Left ventricle myocardium inferior (tissue), 1 donor: Measurements from ENCODE around the gene LCOR. TPM values are rescaled to one million over a fixed set of nuclear protein-coding genes. Genes with fewer than 3 reads are reported as not detected.
A peak's percentile ranks its signal among the peaks of the same experiment; 100 is the strongest.

Experiments used
- DNase-seq: peaks from one replicate; pipeline ENCODE4 v3.0.0-alpha.2; 2020
- H3K27ac ChIP-seq: fragments of 200-600 bp; replicated peaks from 2 replicates; pipeline ENCODE4 v1.8.0; 2021
- H3K27me3 ChIP-seq: fragments of 200-600 bp; 2 replicates; pipeline ENCODE4 v1.8.0; 2021; ENCODE audit warnings: low read depth
- H3K36me3 ChIP-seq: fragments of 200-600 bp; 2 replicates; pipeline ENCODE4 v1.8.0; 2021
- H3K4me1 ChIP-seq: fragments of 200-600 bp; 2 replicates; pipeline ENCODE4 v1.8.0; 2021
- H3K4me3 ChIP-seq: fragments of 200-600 bp; 2 replicates; pipeline ENCODE4 v1.8.0; 2021; ENCODE audit warnings: mild to moderate bottlenecking, moderate library complexity
- H3K9me3 ChIP-seq: fragments of 200-600 bp; replicated peaks from 2 replicates; pipeline ENCODE4 v1.8.0; 2021
- CTCF ChIP-seq: fragments of 200-600 bp; IDR thresholded peaks from 2 replicates; pipeline ENCODE4 v1.8.0; 2021; ENCODE audit warnings: antibody characterized with exemption, mild to moderate bottlenecking, borderline replicate concordance
- intact Hi-C: fragments of 100-400 bp; cut with micrococcal nuclease; formaldehyde crosslinking; loops from one replicate; pipeline ENCODE4 v1.11.0; 2022
- total RNA-seq: library from RNA; stranded (reverse); fragmentation: NEBNext Ultra II Directional; extraction: Animal tissue kit (Norgen Biotek cat#: 25700); gene quantifications from one replicate; pipeline ENCODE4 v1.2.1, GENCODE V29; 2021
- donor health status: DM: no; HTN: yes; CAD: no; lungs with severe emphysema.

LCOR gene
- total RNA-seq, 1 donor from 2014 or later, result 18.9 TPM

- peaks cover 59% of the 10 kb centered on the region for H3K4me1 ChIP-seq
- no peaks in the 10 kb centered on the region for H3K27me3 ChIP-seq
- no peak for DNase-seq
- intact Hi-C loops, result no loop called here
- H3K9me3 ChIP-seq, result no peaks in the 10 kb centered on the region
- no peak for TF ChIP-seq CTCF
- peaks cover 13% of the 10 kb centered on the region for H3K36me3 ChIP-seq
- no peak overlapping the region for H3K4me3 ChIP-seq
- H3K27ac ChIP-seq, result no peak overlapping the region
Measured at GRCh38 chr10:96904648-96905047, 72.5 kb downstream of the LCOR start.

- H3K27me3 ChIP-seq, result no peaks in the 10 kb centered on the region
- no peaks in the 10 kb centered on the region for H3K9me3 ChIP-seq
- peaks cover 9% of the 10 kb centered on the region for H3K36me3 ChIP-seq
- H3K27ac ChIP-seq, result no peak overlapping the region
- DNase-seq, result no peak
- peaks cover 74% of the 10 kb centered on the region for H3K4me1 ChIP-seq
- H3K4me3 ChIP-seq, result no peak overlapping the region
- no peak for TF ChIP-seq CTCF
- intact Hi-C loops, result no loop called here
Measured at GRCh38 chr10:96906864-96907263, 74.8 kb downstream of the LCOR start.

- no peak overlapping the region for H3K4me3 ChIP-seq
- H3K27ac ChIP-seq, result no peak overlapping the region
- H3K27me3 ChIP-seq, result no peaks in the 10 kb centered on the region
- intact Hi-C loops, result no loop called here
- no peak for DNase-seq
- H3K36me3 ChIP-seq, result peaks cover 25% of the 10 kb centered on the region
- H3K4me1 ChIP-seq, result peaks cover 56% of the 10 kb centered on the region
- no peaks in the 10 kb centered on the region for H3K9me3 ChIP-seq
- peak; percentile 72 for TF ChIP-seq CTCF
Measured at GRCh38 chr10:96910488-96911395, 78.6 kb downstream of the LCOR start.

- Histone ChIP-seq H3K36me3 (peaks cover 29% of the 10 kb centered on the region), H3K4me3 (no peak overlapping the region), H3K9me3 (no peaks in the 10 kb centered on the region), H3K4me1 (peaks cover 46% of the 10 kb centered on the region), H3K27ac (no peak overlapping the region), H3K27me3 (no peaks in the 10 kb centered on the region)
- no peak for TF ChIP-seq CTCF
- no peak for DNase-seq
- intact Hi-C loops, result no loop called here
Measured at GRCh38 chr10:96912405-96912804, 80.3 kb downstream of the LCOR start.

GRCh38 chr10:96913906-96914305, 81.8 kb downstream of the LCOR start:
- Histone ChIP-seq H3K4me3 (no peak overlapping the region), H3K27me3 (no peaks in the 10 kb centered on the region), H3K36me3 (peaks cover 20% of the 10 kb centered on the region), H3K9me3 (no peaks in the 10 kb centered on the region), H3K4me1 (peaks cover 58% of the 10 kb centered on the region), H3K27ac (peak overlapping the region; percentile 38)
- intact Hi-C loops, result no loop called here
- DNase-seq, result no peak
- TF ChIP-seq CTCF, result no peak
